ENCODE results near the gene CNKSR3. TPM values are rescaled to one million over a fixed set of nuclear protein-coding genes. Genes with fewer than 3 reads are reported as not detected.

Gene CNKSR3
- polyA plus RNA-seq, 3 donors: not detected

DNA sequence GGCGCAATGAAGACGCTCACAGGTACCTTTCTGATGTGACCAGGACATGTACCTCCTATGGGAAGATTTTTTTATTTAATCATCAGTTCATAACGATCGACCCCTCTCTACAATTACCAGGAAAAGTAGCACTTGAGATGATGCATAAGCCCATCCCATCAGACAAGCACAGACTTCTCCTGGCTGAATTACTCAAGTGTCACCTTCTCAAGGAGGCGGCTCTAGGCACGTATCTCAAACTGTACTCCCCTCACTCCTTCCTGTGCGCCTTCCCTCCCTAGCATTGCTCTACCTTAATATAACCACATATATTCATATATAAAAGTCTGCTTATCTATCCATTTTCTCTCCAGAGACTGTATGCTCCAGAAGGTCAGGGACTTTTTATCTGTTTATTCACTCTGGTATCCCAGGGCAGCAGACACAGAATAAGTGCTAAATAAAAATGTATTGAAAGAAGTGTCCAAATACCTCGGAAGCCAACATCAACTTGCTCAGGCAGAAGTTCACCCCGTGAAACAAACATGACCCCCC lies 71.5 kb downstream of the CNKSR3 start:
- DNase-seq: no peak

GRCh38 chr6:154435400-154435945 lies 75.0 kb downstream of the CNKSR3 start:
- H4K20me1 ChIP-seq (ENCODE audit: insufficient read depth, low read length): no peaks in the 10 kb centered on the region
- no peaks in the 10 kb centered on the region for H3K9me3 ChIP-seq (replicated peaks in 1 of 2; ENCODE audit: control insufficient read depth in 1 of 2, insufficient read depth in 1 of 2, low read length in 2 of 2)
- no peak overlapping the region for H3K27ac Mint-ChIP-seq
- no peak overlapping the region for H3K27ac ChIP-seq (ENCODE audit: low read depth in 1 of 2, low read length in 2 of 2)
- peaks cover 5 to 10% of the 10 kb centered on the region in 2 donors for H3K4me1 ChIP-seq (ENCODE audit: control insufficient read depth in 1 of 2, insufficient read depth in 2 of 2, low read length in 2 of 2)
- intact Hi-C loops (cut with micrococcal nuclease): no loop called here
- no peak overlapping the region for H3K9ac ChIP-seq (ENCODE audit: insufficient read depth, low read length, poor library complexity, severe bottlenecking)
- 89% methylated on average over 8 of the region's 11 CpGs for WGBS (ENCODE audit: insufficient coverage)
- no peak overlapping the region for H3K4me2 ChIP-seq (replicated peaks; ENCODE audit: extremely low read depth, low read length, poor library complexity, severe bottlenecking)
- H3K79me2 ChIP-seq (ENCODE audit: insufficient read depth, low read length): no peaks in the 10 kb centered on the region
- no peaks in the 10 kb centered on the region for H3K36me3 Mint-ChIP-seq
- H3K4me1 Mint-ChIP-seq: peaks cover 9% of the 10 kb centered on the region
- no peak for DNase-seq
- peaks cover 0 to 3% (median 1%) of the 10 kb centered on the region in 3 donors for H3K27me3 Mint-ChIP-seq (ENCODE audit: low read depth in 3 of 3)
- H3K36me3 ChIP-seq (replicated peaks in 1 of 2; ENCODE audit: control insufficient read depth in 1 of 2, insufficient read depth in 2 of 2, low read length in 2 of 2): no peaks in the 10 kb centered on the region
- no peak overlapping the region for H3K4me3 Mint-ChIP-seq
- no peaks in the 10 kb centered on the region for H3K27me3 ChIP-seq (ENCODE audit: control insufficient read depth in 2 of 2, insufficient read depth in 2 of 2, low read length in 2 of 2)
- no peak overlapping the region for H2AFZ ChIP-seq (ENCODE audit: insufficient read depth, low read depth, low read length, poor library complexity, severe bottlenecking)
- TF ChIP-seq CTCF (IDR thresholded peaks at IDR 0.05): no peak
- no peak overlapping the region for H3K4me3 ChIP-seq (replicated peaks in 1 of 3; ENCODE audit: low read depth in 2 of 3, low read length in 3 of 3)
- H3K9me3 Mint-ChIP-seq: peaks cover 0 to 2% (median 0%) of the 10 kb centered on the region in 7 donors

More for the DNA sequence above, 71.5 kb downstream of the CNKSR3 start:
- Mint-ChIP-seq H3K4me3 (no peak overlapping the region), H3K27me3 (ENCODE audit: low read depth in 3 of 3) (peaks cover 1 to 3% (median 2%) of the 10 kb centered on the region in 3 donors), H3K4me1 (no peaks in the 10 kb centered on the region), H3K9me3 (peaks cover 0 to 10% (median 4%) of the 10 kb centered on the region in 7 donors), H3K27ac (no peak overlapping the region), H3K36me3 (no peaks in the 10 kb centered on the region)
- Histone ChIP-seq H3K27me3 (ENCODE audit: control insufficient read depth in 2 of 2, insufficient read depth in 2 of 2, low read length in 2 of 2) (no peaks in the 10 kb centered on the region), H3K9me3 (replicated peaks in 1 of 2; ENCODE audit: control insufficient read depth in 1 of 2, insufficient read depth in 1 of 2, low read length in 2 of 2) (no peaks in the 10 kb centered on the region), H3K9ac (ENCODE audit: insufficient read depth, low read length, poor library complexity, severe bottlenecking) (no peak overlapping the region), H4K20me1 (ENCODE audit: insufficient read depth, low read length) (no peaks in the 10 kb centered on the region), H3K36me3 (replicated peaks in 1 of 2; ENCODE audit: control insufficient read depth in 1 of 2, insufficient read depth in 2 of 2, low read length in 2 of 2) (no peaks in the 10 kb centered on the region), H3K4me2 (replicated peaks; ENCODE audit: extremely low read depth, low read length, poor library complexity, severe bottlenecking) (no peak overlapping the region), H3K4me3 (replicated peaks in 1 of 3; ENCODE audit: low read depth in 2 of 3, low read length in 3 of 3) (no peak overlapping the region), H3K4me1 (ENCODE audit: control insufficient read depth in 1 of 2, insufficient read depth in 2 of 2, low read length in 2 of 2) (no peaks in the 10 kb centered on the region), H2AFZ (ENCODE audit: insufficient read depth, low read depth, low read length, poor library complexity, severe bottlenecking) (no peak overlapping the region), H3K79me2 (ENCODE audit: insufficient read depth, low read length) (no peaks in the 10 kb centered on the region), H3K27ac (ENCODE audit: low read depth in 1 of 2, low read length in 2 of 2) (no peak overlapping the region)
- TF ChIP-seq CTCF (IDR thresholded peaks at IDR 0.05): no peak
- 86% methylated on average over 7 of the region's 9 CpGs for WGBS (ENCODE audit: insufficient coverage)
- intact Hi-C loops (cut with micrococcal nuclease): no loop called here

Measured in CD14-positive monocyte (primary cell).